GM18909 (cell line): ENCODE data around the gene SH3RF3.

Source experiments
- ATAC-seq: cut with Tn5 transposase; IDR thresholded peaks from one replicate; pipeline ENCODE4 v1.9.1; 2021; ENCODE audit warnings: mild to moderate bottlenecking; ENCODE audit not compliant: unreplicated experiment, poor library complexity

Gene SH3RF3

DNA sequence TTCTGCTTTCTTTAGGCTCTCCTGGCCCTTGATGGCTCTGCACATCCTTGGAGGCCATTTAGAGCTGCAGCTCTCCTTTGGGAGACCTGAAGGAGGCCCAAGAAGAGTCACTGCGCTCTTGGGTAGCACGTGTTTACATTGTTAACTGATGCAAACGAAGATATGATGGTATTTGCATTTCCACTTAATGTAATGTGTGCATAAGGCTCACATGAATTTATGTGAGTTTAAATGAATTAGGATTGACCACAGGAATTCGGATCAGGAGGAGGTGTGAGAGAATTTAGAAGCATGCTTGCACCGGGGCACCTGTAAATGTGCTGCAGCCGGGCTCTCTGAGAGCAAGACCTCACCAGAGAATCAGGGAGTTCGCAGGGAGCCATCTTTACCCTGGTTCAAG is 7.5 kb downstream of the SH3RF3 start:
- no peak for ATAC-seq

DNA sequence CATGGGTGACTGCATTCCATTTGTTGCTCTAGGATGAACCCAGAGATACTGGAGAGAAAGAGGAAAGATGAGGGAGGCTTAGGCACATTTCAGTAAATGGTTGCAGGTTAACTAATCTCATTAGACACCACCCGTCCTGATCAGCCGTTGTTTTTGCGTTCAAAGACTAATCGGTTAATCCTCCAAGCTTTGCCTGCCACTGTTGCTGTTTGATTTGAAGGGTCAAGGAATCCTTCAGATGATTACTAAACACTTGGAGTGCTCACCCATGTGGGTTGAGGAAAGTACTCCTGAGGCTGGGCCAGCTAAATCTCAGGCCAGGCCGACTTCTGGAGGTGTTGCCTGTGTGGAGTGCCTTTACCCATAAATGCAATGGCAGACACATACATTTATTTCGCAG is 8.6 kb downstream of the SH3RF3 start:
- ATAC-seq: no peak

- ATAC-seq: no peak
These were observed 9.4 kb downstream of the SH3RF3 start for GRCh38 chr2:109138449-109138848.

DNA sequence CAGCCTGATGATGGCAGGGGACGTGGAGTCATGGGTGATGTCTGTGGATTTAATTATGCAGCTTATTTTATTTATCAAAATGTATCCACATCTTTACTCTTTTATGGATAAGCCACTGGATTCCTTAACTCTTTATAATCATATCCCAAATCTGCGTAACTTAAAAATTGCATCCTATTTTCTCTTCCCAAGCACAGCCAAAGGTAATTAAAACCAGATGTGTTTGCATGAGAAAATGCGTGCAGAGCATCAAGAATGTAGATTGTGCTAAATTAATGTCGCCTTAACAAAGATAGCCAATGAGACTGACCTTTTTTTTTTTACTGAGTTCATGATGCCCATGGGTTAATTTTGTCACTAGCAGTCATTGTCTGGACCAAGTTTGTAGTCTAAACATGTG is 10.0 kb downstream of the SH3RF3 start:
- ATAC-seq: no peak

GRCh38 chr2:109139865-109140396 is 10.9 kb downstream of the SH3RF3 start:
- no peak for ATAC-seq

DNA sequence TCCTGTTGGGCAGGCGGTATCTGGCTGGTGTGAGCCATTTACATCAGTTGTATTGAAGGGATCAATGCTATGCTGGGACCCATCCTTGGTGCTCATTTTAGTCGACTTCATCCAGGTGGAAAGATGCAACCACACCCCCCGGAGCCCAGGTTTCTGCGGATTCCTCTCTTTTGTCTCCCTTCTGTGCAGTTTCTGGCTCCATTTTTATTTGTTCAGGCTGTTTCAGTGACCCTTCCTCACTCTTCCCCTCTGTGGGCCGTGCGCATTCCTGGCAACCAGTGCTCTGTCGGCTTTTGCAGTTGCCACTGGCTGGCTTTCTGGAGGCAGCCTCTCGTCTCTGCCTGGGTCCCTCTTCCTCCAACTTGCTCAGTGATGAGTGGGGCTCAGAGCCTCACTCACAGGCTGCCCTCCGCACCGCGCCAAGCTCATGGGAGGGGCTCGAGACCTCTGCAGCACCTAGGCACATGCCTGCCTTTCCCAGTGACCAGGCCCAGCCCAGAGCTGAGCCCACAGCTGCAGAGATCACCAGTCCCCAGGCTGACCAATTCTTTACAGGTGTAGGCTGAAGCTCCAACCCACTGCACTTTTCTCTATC is 12.1 kb downstream of the SH3RF3 start:
- ATAC-seq: no peak

- ATAC-seq: no peak
These were observed 12.8 kb downstream of the SH3RF3 start for GRCh38 chr2:109141727-109142283.

DNA sequence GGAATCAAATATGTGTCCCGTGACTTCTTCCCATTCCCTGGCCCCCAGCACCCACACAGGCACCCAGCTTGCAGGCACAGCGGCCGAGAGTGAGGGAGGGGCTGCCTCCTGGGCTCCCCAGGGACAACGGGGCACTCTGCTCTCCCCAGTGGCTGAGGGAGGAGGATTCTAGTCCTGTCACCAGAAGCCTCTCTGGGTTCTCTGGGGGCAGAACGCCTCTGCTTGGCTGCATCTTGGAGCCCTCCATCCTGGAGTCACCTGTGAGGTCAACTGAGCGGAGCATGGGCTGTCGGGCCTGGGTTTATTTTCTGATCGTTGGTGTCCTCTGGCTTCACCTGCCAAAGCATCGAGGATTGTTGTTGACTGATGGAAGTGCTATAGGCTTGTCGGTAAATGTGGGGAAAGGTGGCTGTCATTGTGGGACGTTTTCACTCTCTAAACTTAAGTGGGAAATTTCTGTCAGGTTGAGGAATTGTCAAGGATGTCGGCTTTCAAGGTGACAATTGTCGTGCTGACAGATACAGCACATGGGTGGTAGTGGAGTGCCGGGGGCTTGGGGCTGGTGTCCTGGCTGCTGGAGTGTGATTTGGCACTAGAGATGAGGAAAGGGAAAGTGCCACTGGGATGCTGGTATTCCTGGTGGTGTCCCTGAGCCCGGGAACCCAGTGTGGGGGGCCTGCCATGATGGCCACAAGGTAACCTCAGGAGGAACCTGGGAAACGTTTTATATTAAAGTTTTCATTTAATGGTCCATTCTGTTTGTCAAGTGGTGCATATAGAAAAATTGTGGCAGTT is 13.6 kb downstream of the SH3RF3 start:
- ATAC-seq: no peak

DNA sequence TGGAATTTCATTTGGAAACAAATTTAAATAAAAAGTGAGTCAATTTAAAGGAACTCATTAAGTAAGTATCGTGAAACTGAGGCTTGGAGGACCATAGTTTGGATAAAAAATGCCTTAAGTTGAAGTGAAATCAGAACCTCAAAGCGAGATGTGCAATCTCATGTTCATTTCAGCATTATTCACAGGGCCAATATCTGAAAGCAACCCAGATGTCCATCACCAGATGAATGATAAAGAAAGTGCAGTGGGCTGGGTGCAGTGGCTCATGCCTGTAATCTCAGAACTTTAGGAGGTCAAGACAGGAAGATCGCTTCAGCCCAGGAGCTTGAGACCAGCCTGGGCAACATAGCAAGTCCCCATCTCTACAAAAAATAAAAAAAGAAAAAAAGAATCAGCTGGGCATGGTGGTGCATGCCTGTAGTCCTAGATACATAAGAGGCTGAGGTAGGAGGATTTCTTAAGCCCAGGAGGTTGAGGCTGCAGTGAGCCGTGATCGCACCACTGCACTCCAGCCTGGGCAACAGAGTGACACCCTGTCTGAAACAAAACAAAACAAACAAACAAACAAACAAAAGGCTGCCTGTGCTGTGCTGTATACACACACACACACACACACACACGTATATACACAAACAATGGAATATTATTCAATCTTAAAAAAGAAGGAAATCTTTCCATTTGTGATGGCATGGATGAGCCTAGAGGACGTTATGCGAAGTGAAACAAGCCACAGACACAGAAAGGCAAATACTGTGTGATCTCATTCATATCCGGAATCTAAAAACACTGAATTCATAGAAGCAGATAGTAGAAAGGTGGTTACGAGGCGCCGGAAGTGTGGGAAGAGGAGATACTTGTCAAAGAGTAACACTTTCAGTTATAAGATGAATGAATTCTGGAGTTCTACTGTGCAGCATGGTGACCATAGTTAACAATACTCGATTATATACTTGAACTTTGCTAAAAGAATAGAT is 14.5 kb downstream of the SH3RF3 start:
- peak; percentile 88 for ATAC-seq

- ATAC-seq: peak; percentile 62
These were observed 15.3 kb downstream of the SH3RF3 start for GRCh38 chr2:109144271-109144670.

DNA sequence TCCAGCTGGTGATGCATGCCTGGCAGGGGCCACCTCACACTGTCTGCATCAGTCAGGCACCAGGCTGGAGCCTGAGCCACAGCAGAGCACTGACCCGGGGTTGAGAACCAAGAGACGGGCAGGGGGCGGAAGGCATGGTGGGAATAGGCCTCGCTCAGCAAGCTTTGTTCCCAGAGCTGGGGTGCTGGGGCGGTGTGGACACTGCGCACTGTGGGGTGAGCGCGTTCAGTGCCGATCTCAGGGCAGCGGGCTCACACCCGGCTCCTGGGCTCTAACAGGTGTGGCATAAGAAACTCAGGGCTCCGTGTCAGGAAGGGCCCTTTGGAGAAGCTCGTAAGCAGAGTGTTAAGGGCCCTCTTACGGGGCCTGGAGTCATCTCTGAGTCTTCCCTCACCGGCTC is 15.7 kb downstream of the SH3RF3 start:
- no peak for ATAC-seq

- no peak for ATAC-seq
These were observed 16.3 kb downstream of the SH3RF3 start for GRCh38 chr2:109145286-109145685.

GRCh38 chr2:109147405-109147804 is 18.4 kb downstream of the SH3RF3 start:
- no peak for ATAC-seq

GRCh38 chr2:109148117-109148746 is 19.2 kb downstream of the SH3RF3 start:
- ATAC-seq: no peak

- ATAC-seq: no peak
These were observed 20.1 kb downstream of the SH3RF3 start for GRCh38 chr2:109148991-109149645.

DNA sequence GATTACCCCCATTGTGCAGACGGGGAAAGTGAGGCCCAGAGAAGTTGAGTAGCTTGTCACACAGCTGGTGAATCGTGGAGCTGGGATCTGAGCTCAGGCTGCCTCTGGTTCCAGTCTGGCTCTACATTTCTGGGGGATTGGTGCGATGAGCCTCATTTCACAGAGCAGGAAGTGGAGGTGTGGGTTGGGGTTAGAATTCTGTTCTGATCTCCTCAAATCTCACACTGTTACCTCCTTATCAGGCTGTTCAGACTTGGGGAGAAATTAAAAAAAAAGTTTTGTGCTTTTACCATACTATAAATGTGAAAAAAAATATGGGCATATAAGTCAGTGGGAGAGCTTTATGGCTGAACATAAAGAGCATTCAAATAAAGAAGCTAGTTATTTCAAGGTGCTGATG is 21.6 kb downstream of the SH3RF3 start:
- ATAC-seq: no peak

DNA sequence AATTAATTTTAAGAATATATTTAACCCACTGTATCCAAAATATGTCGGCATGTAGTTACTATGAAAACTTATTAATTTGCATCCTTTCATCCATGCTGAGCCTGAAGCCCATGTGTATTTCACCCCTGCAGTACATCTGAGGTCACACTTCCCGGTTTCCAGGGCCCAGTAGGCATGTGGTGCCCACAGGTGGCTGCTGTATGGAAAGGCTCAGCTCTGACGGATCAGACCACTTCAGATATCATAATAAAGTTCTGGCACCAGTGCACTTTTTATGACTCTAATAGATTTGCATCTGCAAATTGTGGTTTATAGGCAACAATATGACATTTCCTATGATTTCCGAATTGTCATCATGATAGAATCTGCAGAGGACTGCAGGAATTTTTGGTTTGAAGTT is 22.5 kb downstream of the SH3RF3 start:
- ATAC-seq: no peak

DNA sequence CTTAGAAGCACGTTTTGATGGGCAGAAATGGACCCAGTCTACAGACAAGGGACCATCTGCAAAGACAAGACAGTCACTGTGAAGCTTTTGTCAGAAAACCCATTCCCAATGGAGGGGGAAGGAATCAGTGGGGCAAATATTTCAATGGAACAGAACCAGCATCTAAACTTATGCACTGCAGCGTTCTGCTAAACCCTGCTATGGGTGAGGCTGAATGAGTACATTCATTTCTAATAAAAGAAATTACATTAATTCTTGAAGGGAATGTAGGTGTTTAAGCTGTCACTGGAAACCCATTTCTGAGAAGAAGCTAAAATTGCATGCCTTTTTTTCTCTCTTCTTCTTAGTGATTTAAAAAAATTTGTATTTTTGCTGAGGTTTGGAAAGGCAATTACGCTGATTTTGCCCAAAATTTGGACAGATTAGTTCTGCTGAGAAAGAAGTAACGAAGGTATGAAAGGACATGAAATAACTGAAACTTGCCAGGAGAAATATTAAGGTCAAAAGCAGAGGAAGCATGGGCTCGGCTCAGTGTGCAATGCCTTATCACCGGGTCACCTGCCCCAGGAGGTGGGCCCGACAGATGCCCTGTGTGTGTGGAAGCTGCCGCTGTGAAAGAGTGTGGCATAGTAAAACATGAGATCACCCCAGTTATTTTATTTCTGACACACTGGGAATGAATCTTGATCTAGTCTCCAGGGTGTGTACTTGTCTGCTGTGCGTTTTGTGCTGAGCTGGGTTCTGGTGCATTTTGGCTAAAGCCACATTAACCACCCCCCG is 24.2 kb downstream of the SH3RF3 start:
- no peak for ATAC-seq

DNA sequence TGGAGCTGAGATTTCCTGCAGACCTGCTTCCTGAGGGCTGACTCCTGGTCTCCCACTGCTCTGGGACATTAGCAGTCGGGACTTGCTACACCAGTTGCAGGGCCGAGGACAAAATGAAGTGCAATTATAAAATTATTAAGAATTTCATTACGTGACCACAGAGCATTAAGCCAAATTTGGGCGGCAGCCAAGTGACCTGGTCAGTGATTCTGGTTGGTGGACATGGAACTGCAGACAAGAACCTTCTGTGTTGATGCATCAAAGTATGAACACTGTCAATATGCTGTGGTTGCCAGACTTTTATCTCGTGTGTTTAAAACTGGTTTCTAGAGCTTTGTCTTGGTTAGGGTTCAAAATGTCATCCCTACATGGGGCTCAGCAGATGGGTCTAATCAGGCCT is 24.8 kb downstream of the SH3RF3 start:
- ATAC-seq: no peak
